ENCODE data around the gene KSR1. TPM values are rescaled to one million over a fixed set of nuclear protein-coding genes. Genes with fewer than 3 reads are reported as not detected.

The KSR1 gene
- total RNA-seq, 6 experiments from 2014 or later, result 5.9 to 12.9 (median 8.7) TPM

- H3K4me1 ChIP-seq, result no peaks in the 10 kb centered on the region
- peaks cover 0 to 13% (median 0%) of the 10 kb centered on the region in 4 donors for H3K36me3 ChIP-seq
- WGBS (ENCODE audit: insufficient coverage, low coverage, low lambda C conversion rate, missing lambda C conversion rate), result no CpG with 5 or more reads among the region's 2 CpGs
- H3K9me3 ChIP-seq, result no peaks in the 10 kb centered on the region
- intact Hi-C loops (cut with DNase I), result loop anchor here (5.0 to 10.0 kb wide), 3 partner anchors 50 to 365 kb away; no protein-coding TSS in a partner anchor
- ATAC-seq (no peak), DNase-seq (no peak)
- H3K27me3 ChIP-seq, result no peaks in the 10 kb centered on the region
- no peak overlapping the region for H3K4me3 ChIP-seq
- H3K27ac ChIP-seq, result no peak overlapping the region
- TF ChIP-seq CTCF (IDR thresholded peaks at IDR 0.05) (no peak), POLR2A (IDR thresholded peaks at IDR 0.05) (no peak)
Observed at GRCh38 chr17:27601975-27602302, 145.7 kb downstream of the KSR1 start.

- Histone ChIP-seq H3K27ac (no peak overlapping the region), H3K4me3 (no peak overlapping the region), H3K4me1 (no peaks in the 10 kb centered on the region), H3K27me3 (no peaks in the 10 kb centered on the region), H3K36me3 (peaks cover 0 to 13% (median 0%) of the 10 kb centered on the region in 4 donors), H3K9me3 (no peaks in the 10 kb centered on the region)
- intact Hi-C loops (cut with DNase I), result loop anchor here (5.0 to 10.0 kb wide), 3 partner anchors 49 to 366 kb away; no protein-coding TSS in a partner anchor
- peak; percentile 70 to 84 (median 76) for ATAC-seq
- DNase-seq, result peak; percentile 76 to 77 (median 76)
- WGBS (ENCODE audit: insufficient coverage, low coverage, low lambda C conversion rate, missing lambda C conversion rate), result 39% methylated on average over 5 of the region's 15 CpGs
- TF ChIP-seq POLR2A (IDR thresholded peaks at IDR 0.05) (no peak), CTCF (IDR thresholded peaks at IDR 0.05) (peak; percentile 83 to 96 (median 95))
Observed at GRCh38 chr17:27602721-27603420, 146.6 kb downstream of the KSR1 start.

- ATAC-seq (no peak), DNase-seq (no peak)
- intact Hi-C loops (cut with DNase I), result loop anchor here (5.0 to 10.0 kb wide), 3 partner anchors 49 to 366 kb away; no protein-coding TSS in a partner anchor
- Histone ChIP-seq H3K9me3 (no peaks in the 10 kb centered on the region), H3K36me3 (peaks cover 0 to 13% (median 0%) of the 10 kb centered on the region in 4 donors), H3K4me1 (no peaks in the 10 kb centered on the region), H3K27ac (no peak overlapping the region), H3K4me3 (no peak overlapping the region), H3K27me3 (no peaks in the 10 kb centered on the region)
- WGBS (ENCODE audit: insufficient coverage, low coverage, low lambda C conversion rate, missing lambda C conversion rate), result 20% methylated on average over 1 of the region's 2 CpGs
- no peak for TF ChIP-seq POLR2A (IDR thresholded peaks at IDR 0.05)
- TF ChIP-seq CTCF (IDR thresholded peaks at IDR 0.05), result no peak
Observed at GRCh38 chr17:27603421-27603770, 147.1 kb downstream of the KSR1 start.

- H3K9me3 ChIP-seq, result no peaks in the 10 kb centered on the region
- no peaks in the 10 kb centered on the region for H3K27me3 ChIP-seq
- H3K4me1 ChIP-seq, result no peaks in the 10 kb centered on the region
- DNase-seq, result no peak
- 88% methylated on average over 12 of the region's 22 CpGs for WGBS (ENCODE audit: insufficient coverage, low coverage, low lambda C conversion rate, missing lambda C conversion rate)
- ATAC-seq, result no peak
- H3K36me3 ChIP-seq, result peaks cover 0 to 13% (median 0%) of the 10 kb centered on the region in 4 donors
- no peak overlapping the region for H3K4me3 ChIP-seq
- no peak for TF ChIP-seq CTCF (IDR thresholded peaks at IDR 0.05)
- TF ChIP-seq POLR2A (IDR thresholded peaks at IDR 0.05), result no peak
- intact Hi-C loops (cut with DNase I), result loop anchor here (2.0 to 10.0 kb wide), 4 partner anchors 47 to 367 kb away; no protein-coding TSS in a partner anchor
- no peak overlapping the region for H3K27ac ChIP-seq
Observed at GRCh38 chr17:27603880-27604794, 147.9 kb downstream of the KSR1 start.
